ENCODE measurements around the gene ASCL3.

The ASCL3 gene

DNA sequence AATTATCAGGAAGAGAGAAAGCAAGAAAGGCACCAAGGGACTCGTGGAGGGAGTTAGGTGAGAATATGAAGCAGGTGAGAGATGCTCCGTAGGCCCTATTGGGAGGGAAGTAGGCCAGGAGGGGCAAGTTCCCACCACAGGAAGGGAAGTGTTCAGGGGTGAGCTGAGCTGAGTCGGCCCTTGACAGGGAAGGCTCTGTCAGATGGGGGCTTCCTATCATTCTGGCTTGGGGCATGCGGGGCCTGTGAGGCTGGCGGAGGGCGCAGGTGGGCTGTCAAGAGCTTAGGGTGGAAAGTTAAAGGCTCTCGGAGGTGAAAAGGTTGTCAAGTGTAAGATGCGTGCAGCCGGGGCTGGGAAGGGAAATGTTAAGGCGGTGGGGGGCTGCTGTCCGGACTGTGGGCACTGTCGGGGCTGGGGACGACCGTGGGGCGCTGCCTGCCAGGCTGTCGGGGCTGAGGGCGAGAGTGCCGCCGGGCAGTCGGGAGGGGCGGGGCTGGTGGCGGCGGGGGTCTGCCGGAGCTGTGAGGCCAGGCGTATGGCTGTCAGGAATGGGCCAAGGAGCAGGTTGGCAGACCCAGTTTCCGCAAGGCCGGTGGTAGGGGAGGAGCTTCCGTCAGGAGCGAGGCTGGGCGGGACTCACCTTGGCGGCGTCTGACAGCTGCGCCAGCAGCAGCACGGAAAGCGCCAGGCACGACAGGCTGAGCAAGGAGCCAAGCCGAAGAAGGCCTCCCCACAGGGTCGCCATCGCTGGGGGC is 20.9 kb upstream of the ASCL3 start:
- peak overlapping the region; percentile 83 for H3K4me3 ChIP-seq (ENCODE audit: low read length)
- TF ChIP-seq, protein P1, sequence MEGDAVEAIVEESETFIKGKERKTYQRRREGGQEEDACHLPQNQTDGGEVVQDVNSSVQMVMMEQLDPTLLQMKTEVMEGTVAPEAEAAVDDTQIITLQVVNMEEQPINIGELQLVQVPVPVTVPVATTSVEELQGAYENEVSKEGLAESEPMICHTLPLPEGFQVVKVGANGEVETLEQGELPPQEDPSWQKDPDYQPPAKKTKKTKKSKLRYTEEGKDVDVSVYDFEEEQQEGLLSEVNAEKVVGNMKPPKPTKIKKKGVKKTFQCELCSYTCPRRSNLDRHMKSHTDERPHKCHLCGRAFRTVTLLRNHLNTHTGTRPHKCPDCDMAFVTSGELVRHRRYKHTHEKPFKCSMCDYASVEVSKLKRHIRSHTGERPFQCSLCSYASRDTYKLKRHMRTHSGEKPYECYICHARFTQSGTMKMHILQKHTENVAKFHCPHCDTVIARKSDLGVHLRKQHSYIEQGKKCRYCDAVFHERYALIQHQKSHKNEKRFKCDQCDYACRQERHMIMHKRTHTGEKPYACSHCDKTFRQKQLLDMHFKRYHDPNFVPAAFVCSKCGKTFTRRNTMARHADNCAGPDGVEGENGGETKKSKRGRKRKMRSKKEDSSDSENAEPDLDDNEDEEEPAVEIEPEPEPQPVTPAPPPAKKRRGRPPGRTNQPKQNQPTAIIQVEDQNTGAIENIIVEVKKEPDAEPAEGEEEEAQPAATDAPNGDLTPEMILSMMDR (conservative IDR thresholded peaks at IDR 0.05; ENCODE audit: low read depth, low read length) = no peak
- DNase-seq (ENCODE audit: low read depth) = peak; percentile 46

DNA sequence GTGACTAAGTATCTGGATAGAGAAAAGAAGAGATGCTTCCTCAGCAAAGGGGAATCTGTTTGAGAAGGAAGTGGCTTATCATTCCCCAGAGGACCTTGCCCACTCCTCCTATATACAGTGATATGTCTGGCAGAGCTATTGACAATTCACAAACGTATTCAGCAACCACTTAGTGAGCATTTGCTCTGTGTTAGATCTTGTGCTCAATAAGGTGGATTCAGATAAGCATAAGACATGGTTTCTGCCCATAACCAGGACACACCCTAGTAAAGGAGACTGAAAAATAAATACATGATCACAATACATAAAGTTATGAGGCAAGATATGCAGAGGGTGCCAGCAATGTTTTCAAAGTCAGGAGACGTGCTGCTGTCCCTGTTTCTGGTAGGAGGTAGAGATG is 20.0 kb upstream of the ASCL3 start:
- TF ChIP-seq, protein P1 (conservative IDR thresholded peaks at IDR 0.05; ENCODE audit: low read depth, low read length) = no peak
- H3K4me3 ChIP-seq (ENCODE audit: low read length) = peak overlapping the region; percentile 83
- no peak for DNase-seq (ENCODE audit: low read depth)

DNA sequence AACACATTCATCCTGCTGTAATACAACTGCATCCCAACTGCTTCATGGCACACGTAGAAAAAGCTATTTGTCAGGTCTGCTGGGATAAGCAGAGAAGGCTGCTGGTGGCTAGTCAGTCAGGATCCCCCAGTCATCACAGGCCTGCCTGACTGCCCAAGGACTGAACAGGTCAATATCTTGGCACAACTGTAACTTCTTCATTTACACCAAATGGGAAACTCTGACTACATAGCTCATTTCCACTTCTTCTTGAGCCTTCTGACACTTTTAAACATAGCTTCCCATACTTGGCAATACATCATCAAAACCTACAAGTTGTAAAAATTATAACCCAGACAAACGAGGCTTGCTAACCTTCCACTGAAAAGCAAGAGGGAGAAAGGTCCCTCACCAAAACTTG is 18.6 kb upstream of the ASCL3 start:
- DNase-seq (ENCODE audit: low read depth) = no peak
- TF ChIP-seq, protein P1 (conservative IDR thresholded peaks at IDR 0.05; ENCODE audit: low read depth, low read length) = no peak

DNA sequence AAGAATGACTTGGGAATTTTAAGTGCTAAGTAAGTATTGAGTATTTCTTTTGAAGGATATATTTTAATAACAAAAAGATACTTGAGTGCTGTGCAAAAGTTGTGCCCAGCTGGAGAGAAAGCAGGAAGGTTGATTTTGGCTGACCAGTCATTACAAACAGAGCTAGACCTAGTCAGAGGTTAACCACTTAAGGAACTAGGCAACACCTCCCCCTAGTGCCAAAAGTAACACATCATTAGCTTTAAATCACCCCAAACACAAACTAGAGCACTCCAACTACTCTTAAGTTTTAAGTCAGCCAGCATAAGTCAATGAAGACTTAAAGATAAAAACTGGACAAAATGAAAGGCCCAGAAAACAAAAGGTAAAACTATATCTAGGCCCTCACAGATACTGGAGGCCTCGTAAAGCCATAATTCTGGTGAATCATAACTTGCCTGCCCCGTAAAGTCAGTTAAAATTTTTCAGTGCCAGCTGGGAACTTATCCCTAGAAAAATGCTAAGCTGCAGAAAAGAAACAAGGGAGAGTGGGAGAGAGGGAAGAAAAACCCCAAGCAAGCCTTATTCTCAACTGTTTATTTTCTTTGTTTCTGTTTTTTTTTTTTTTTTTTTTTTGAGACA is 16.8 kb upstream of the ASCL3 start:
- no peak overlapping the region for H3K4me3 ChIP-seq (ENCODE audit: low read length)
- TF ChIP-seq, protein P1 (conservative IDR thresholded peaks at IDR 0.05; ENCODE audit: low read depth, low read length) = peak; percentile 75
- peak; percentile 65 for DNase-seq (ENCODE audit: low read depth)

More for the DNA sequence above, 18.6 kb upstream of the ASCL3 start:
- no peak overlapping the region for H3K4me3 ChIP-seq (ENCODE audit: low read length)

DNA sequence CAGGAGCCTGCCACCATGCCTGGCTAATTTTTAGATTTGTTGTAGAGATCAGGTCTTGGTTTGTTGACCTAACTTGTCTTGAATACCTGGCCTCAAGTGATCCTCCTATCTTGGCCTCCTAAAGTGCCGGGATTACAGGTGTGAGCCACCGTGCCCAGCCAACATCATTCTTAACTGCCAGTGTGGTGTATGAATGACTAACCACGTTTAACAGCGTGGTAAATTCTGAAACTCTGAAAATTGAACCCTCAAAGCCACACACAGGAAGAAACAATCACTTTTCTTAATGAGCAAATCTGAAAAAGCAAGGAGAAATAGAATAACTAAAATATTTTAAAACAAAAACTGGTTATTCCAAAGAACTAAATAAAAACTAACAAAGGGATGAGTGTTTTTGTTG is 14.0 kb upstream of the ASCL3 start:
- H3K4me3 ChIP-seq (ENCODE audit: low read length) = no peak overlapping the region
- TF ChIP-seq, protein P1 (conservative IDR thresholded peaks at IDR 0.05; ENCODE audit: low read depth, low read length) = no peak
- no peak for DNase-seq (ENCODE audit: low read depth)

DNA sequence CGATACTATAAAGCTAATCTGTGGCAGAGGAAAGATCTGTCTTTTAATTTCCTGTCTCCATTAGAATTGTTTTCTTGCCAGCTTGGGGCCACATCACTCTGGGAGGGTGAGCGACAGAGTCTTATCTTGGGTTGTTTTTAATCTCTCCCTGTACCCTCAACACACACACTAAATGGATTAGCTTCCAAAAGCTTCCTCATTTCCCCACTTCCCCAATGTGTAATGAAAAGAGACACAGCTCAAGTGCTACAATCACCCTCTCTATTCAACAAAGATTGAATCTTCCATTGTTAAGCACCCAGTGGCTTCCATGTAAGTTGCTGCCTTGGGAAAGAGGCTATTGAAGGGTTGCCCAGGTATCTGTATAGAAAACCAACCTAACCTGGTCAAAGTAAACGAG is 6.1 kb upstream of the ASCL3 start:
- H3K4me3 ChIP-seq (ENCODE audit: low read length) = no peak overlapping the region
- TF ChIP-seq, protein P1 (conservative IDR thresholded peaks at IDR 0.05; ENCODE audit: low read depth, low read length) = no peak
- no peak for DNase-seq (ENCODE audit: low read depth)
